ENCODE data around the gene CDH4.

CDH4 gene

DNA sequence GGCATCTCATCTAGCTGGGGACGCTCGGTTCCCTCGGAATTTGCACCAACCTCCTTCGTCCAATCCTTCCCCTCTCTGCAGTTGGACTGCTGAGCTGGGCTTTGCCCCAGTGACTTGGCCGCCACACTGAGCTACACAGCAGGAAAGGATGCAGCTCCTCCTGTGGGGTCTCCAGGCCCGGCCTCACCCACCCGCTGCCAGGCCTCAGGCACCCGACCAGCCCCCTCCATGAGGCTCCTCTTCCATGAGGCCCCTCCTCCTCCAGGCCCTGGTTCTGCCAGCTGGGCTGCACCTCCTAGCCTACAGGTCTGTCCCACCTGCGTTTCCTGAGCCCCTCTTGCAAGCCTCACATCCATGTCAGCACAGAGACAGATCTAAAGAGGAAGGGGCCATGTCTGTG lies 443.7 kb downstream of the CDH4 start:
- TF ChIP-seq CTCF (IDR thresholded peaks at IDR 0.05; ENCODE audit: low read depth, low read length) = no peak
- H3K4me3 ChIP-seq (ENCODE audit: low read depth, low read length) = no peak overlapping the region

GRCh38 chr20:61696181-61696735 lies 444.2 kb downstream of the CDH4 start:
- no peak overlapping the region for H3K4me3 ChIP-seq (ENCODE audit: low read depth, low read length)
- TF ChIP-seq CTCF (IDR thresholded peaks at IDR 0.05; ENCODE audit: low read depth, low read length) = no peak

DNA sequence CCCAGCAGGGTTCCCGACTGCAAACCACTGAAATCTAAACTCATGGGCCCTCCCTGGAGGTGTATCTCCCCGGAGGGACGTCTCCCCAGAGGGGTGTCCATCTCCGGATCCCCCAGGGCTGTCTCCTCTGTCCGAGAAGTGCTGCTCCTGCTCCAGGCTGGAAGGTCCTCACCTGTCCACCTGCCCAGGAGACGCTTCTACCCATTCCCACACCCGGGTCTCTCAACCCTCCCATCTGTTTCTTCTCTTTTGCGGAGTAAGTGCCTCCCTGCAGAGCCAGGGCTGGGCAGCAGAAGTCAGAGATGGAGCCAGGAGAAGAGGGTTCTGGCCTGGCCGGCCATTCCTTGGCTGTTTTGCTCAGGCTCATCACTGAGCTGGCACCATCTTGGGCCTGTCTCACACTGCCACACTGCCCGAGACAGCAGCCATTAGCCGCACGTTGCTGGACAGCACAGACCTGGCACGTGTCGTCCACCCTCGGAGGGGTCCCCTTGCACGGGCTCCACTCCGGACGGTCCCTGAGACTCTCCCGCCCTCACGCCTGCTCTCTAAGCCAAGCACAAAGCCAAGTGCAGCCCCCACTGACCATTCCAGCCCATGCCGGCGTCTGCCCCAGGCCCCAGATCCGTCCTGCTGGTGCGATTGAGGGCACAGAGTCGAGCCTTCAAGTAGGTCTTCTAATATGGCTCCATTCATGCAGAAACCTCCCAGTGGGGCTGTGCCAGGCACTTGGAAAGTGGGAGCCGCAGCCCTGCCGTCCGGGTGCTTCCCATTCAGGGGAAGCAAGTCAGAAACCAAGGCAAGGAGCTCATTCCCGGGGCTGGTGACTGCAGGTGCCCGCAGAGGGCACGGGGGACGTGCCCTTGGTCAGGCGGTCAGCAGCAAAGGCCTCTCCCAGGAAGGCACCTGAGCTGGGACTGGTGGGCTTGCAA lies 445.9 kb downstream of the CDH4 start:
- H3K4me3 ChIP-seq (ENCODE audit: low read depth, low read length) = no peak overlapping the region
- TF ChIP-seq CTCF (IDR thresholded peaks at IDR 0.05; ENCODE audit: low read depth, low read length) = no peak

DNA sequence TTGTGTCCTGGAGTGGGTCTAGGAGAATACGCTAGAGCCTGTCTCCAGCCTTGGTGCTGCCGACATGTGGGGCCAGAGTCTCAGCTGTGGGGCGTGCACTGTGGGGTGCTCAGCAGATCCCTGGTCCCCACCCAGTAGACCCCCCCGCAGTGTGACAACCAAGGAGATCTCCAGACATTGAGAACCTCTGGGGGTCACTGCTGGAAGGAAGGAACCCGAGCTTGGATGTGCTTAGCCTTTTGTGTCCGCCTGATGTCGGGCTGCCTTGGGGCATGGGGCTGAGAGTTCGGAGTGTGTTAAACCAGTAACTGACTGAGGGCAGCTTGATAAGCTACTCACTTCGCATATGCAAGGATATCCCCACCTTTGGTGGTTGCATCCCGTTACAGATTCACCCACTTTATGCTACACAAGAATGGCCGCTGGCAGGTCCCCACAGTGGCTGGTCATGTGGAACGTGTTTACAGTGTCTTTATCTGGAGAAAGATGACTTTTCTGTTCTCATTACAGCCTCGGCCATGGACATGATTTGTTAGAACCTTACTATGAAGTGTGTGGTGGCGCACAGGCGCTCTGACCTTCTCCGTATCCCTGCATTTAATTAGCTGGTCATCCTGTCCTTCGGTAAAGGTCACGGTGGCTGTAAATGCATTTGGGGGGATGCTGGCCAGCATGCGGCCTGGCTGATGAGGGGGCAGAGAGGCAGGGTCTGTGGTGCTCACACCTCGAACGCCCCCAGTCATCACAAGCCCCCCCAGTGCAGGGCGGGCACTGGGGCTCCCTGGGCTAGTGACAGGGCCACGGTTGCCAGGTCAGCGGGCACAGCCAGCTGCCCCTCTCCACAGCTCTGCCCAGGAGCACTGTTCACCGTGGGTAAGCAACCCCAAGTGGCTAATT lies 446.8 kb downstream of the CDH4 start:
- H3K4me3 ChIP-seq (ENCODE audit: low read depth, low read length) = no peak overlapping the region
- no peak for TF ChIP-seq CTCF (IDR thresholded peaks at IDR 0.05; ENCODE audit: low read depth, low read length)

DNA sequence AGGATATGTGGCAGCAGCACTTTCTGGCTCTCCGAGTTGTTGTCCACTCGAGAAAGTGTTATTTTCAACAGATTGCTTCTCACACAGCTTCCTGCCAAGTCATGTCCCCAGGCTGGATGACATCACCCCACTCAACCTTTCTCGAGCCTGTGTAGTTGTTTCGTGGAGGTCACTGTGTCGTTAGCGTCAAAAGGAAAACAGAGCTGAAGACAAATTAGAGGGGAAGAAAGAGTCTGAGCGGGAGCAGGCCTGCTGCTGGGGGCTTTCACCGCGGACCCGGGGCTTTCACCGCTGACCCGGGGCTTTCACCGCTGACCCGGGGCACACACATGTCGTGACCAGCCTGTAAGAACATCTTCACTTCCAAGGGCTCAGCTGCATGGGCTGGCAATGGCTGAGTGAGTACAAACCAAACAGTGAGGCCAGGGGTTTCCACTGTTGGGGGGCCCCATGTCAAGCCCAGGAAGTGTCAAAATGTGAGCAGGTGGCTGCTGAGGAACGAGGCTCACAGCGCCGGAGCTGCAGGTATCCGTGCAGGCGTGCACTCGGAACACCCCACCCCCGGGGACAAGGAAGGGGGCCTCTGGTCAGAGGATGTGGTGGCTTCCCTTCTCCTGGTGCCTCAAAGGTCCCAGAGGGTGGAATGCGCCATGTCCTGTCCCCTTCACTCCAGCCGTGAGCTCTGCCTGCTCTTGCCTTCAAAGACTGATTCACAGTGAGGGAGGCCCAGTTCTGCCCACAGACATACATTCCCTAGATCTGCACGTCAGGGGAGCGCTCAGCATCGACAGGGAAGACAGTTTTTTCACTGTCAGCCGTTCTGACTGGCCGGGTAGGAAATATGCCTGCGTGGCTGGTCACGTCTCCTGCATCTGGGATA lies 447.7 kb downstream of the CDH4 start:
- H3K4me3 ChIP-seq (ENCODE audit: low read depth, low read length) = no peak overlapping the region
- TF ChIP-seq CTCF (IDR thresholded peaks at IDR 0.05; ENCODE audit: low read depth, low read length) = no peak

DNA sequence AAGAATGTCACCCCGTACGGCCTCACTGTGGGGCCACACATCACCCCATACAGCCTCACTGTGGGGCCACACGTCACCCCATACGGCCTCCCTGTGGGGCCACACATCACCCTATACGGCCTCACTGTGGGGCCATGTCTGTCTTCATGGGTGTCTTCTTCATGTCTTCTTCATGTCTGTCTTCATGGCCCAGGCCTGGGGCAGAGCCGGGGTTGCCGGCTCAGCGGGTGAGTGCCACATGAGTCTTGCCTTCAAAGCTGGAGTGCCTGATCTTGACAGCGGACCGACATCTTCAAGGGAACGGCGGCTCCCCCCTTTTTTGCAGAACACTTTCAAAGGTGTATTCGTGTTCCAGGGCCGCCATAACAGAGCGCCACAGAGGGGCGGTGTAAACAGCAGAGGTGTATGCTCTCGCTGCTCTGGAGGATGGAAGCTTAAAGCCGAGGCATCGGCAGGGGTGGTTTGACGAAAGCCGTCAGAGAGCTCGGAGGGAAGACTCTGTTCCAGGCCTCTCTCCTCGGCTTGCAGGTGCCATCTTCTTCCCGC lies 448.6 kb downstream of the CDH4 start:
- TF ChIP-seq CTCF (IDR thresholded peaks at IDR 0.05; ENCODE audit: low read depth, low read length) = no peak
- H3K4me3 ChIP-seq (ENCODE audit: low read depth, low read length) = no peak overlapping the region
